DND-41 (cell line): ENCODE measurements around the gene KAT2A.

Source experiments
- ATAC-seq: fragments of 200-7000 bp; cut with Tn5 transposase; 3 replicates; pipeline ENCODE4 v1.9.1; 2021; ENCODE audit warnings: low read depth; ENCODE audit not compliant: insufficient read depth
- DNase-seq: peaks from one replicate; pipeline ENCODE4 v3.0.0-alpha.2; 2020
- H2AFZ ChIP-seq: 2 replicates; pipeline ENCODE4 v1.6.0; 2012; ENCODE audit warnings: low read depth, low read length
- H3K27ac ChIP-seq: 2 replicates; pipeline ENCODE4 v1.5.1; 2012; ENCODE audit warnings: low read length, inconsistent platforms
- H3K27me3 ChIP-seq: fragments of 200-600 bp; sonication (generic); 2 replicates; pipeline ENCODE4 v1.6.0; 2012; ENCODE audit warnings: low read length, mild to moderate bottlenecking, inconsistent platforms; ENCODE audit not compliant: insufficient read depth, poor library complexity
- H3K36me3 ChIP-seq: 2 replicates; pipeline ENCODE4 v1.5.1; 2012; ENCODE audit warnings: low read length, inconsistent platforms; ENCODE audit not compliant: insufficient read depth
- H3K4me1 ChIP-seq: 2 replicates; pipeline ENCODE4 v1.5.1; 2012; ENCODE audit warnings: mild to moderate bottlenecking, low read length; ENCODE audit not compliant: insufficient read depth
- H3K4me2 ChIP-seq: 2 replicates; pipeline ENCODE4 v1.6.0; 2012; ENCODE audit warnings: mild to moderate bottlenecking, moderate library complexity, low read length, inconsistent platforms; ENCODE audit not compliant: insufficient read depth
- H3K4me3 ChIP-seq, 2 experiments: fragments of 200-600 bp in 1 of 2; shearing (Covaris generic) in 1 of 2; 2 replicates each; pipeline ENCODE4 v1.5.1; 2012 to 2016; ENCODE audit warnings: inconsistent platforms in 2 of 2, low read length in 2 of 2, mild to moderate bottlenecking in 2 of 2, low read depth in 1 of 2, moderate library complexity in 1 of 2
- H3K79me2 ChIP-seq: 2 replicates; pipeline ENCODE4 v1.6.0; 2012; ENCODE audit warnings: low read length, inconsistent platforms; ENCODE audit not compliant: insufficient read depth
- H3K9ac ChIP-seq: 2 replicates; pipeline ENCODE4 v1.6.0; 2012; ENCODE audit warnings: low read depth, mild to moderate bottlenecking, inconsistent platforms, low read length, moderate library complexity
- H3K9me3 ChIP-seq: 2 replicates; pipeline ENCODE4 v1.5.1; 2012; ENCODE audit warnings: low read length, moderate library complexity, mild to moderate bottlenecking, inconsistent platforms; ENCODE audit not compliant: insufficient read depth, severe bottlenecking
- H4K20me1 ChIP-seq: 2 replicates; pipeline ENCODE4 v1.6.0; 2012; ENCODE audit warnings: low read length; ENCODE audit not compliant: insufficient read depth
- CTCF ChIP-seq: IDR thresholded peaks from 2 replicates; pipeline ENCODE4 v1.5.1; 2012; ENCODE audit warnings: borderline replicate concordance, low read length, moderate library complexity, mild to moderate bottlenecking; ENCODE audit not compliant: poor library complexity, severe bottlenecking; ENCODE audit errors: extremely low read depth
- EZH2 ChIP-seq: IDR thresholded peaks from 3 replicates; pipeline ENCODE4 v1.6.1; 2012; ENCODE audit warnings: borderline replicate concordance, low read depth, mild to moderate bottlenecking, moderate library complexity, low read length, inconsistent platforms; ENCODE audit not compliant: severe bottlenecking

KAT2A gene

GRCh38 chr17:42166196-42166763 lies 45.1 kb upstream of the KAT2A start:
- H3K4me1 ChIP-seq: no peaks in the 10 kb centered on the region
- H3K36me3 ChIP-seq: no peaks in the 10 kb centered on the region
- DNase-seq (no peak), ATAC-seq (no peak)
- H2AFZ ChIP-seq: no peak overlapping the region
- H3K4me3 ChIP-seq: no peak overlapping the region
- no peaks in the 10 kb centered on the region for H3K79me2 ChIP-seq
- H3K27ac ChIP-seq: no peak overlapping the region
- no peak overlapping the region for H3K4me2 ChIP-seq
- no peak for TF ChIP-seq CTCF
- TF ChIP-seq EZH2: no peak
- no peak overlapping the region for H3K9ac ChIP-seq
- no peaks in the 10 kb centered on the region for H3K9me3 ChIP-seq
- no peaks in the 10 kb centered on the region for H3K27me3 ChIP-seq
- no peaks in the 10 kb centered on the region for H4K20me1 ChIP-seq

- Histone ChIP-seq H4K20me1 (no peaks in the 10 kb centered on the region), H2AFZ (no peak overlapping the region), H3K4me1 (no peaks in the 10 kb centered on the region), H3K9me3 (no peaks in the 10 kb centered on the region), H3K79me2 (no peaks in the 10 kb centered on the region), H3K36me3 (no peaks in the 10 kb centered on the region), H3K27ac (no peak overlapping the region), H3K9ac (no peak overlapping the region), H3K4me2 (no peak overlapping the region), H3K27me3 (no peaks in the 10 kb centered on the region), H3K4me3 (no peak overlapping the region)
- TF ChIP-seq CTCF: no peak
- no peak for TF ChIP-seq EZH2
- ATAC-seq (no peak), DNase-seq (no peak)
These were observed 44.6 kb upstream of the KAT2A start for GRCh38 chr17:42165751-42166150.

- TF ChIP-seq EZH2 (no peak), CTCF (no peak)
- Histone ChIP-seq H3K79me2 (no peaks in the 10 kb centered on the region), H3K4me2 (no peak overlapping the region), H3K27ac (no peak overlapping the region), H3K9ac (no peak overlapping the region), H4K20me1 (no peaks in the 10 kb centered on the region), H3K27me3 (no peaks in the 10 kb centered on the region), H3K4me3 (no peak overlapping the region), H3K36me3 (no peaks in the 10 kb centered on the region), H2AFZ (no peak overlapping the region), H3K9me3 (no peaks in the 10 kb centered on the region), H3K4me1 (no peaks in the 10 kb centered on the region)
- ATAC-seq: no peak
- no peak for DNase-seq
These were observed 42.7 kb upstream of the KAT2A start for GRCh38 chr17:42163696-42164407.
